Forelimb muscle (tissue), 1 donor: Measurements from ENCODE around the gene CNTRL. TPM values are rescaled to one million over a fixed set of nuclear protein-coding genes. Genes with fewer than 3 reads are reported as not detected.
A peak's percentile ranks its signal among the peaks of the same experiment; 100 is the strongest.
"Not testable (repeated sequence)": the region's sequence is repeated elsewhere in the genome, so short reads cannot be mapped to it uniquely, and the experiment has no call there.

Source experiments
- DNase-seq: peaks from one replicate; pipeline ENCODE4 v3.0.0-alpha.2; 2013; ENCODE audit warnings: low read depth
- polyA plus RNA-seq: library from polyadenylated mRNA; unstranded; fragments of 120-200 nt; gene quantifications from one replicate; pipeline ENCODE4 v1.2.1, GENCODE V29; 2013; ENCODE audit not compliant: insufficient read length

The CNTRL gene
- polyA plus RNA-seq: 17.8 TPM

DNA sequence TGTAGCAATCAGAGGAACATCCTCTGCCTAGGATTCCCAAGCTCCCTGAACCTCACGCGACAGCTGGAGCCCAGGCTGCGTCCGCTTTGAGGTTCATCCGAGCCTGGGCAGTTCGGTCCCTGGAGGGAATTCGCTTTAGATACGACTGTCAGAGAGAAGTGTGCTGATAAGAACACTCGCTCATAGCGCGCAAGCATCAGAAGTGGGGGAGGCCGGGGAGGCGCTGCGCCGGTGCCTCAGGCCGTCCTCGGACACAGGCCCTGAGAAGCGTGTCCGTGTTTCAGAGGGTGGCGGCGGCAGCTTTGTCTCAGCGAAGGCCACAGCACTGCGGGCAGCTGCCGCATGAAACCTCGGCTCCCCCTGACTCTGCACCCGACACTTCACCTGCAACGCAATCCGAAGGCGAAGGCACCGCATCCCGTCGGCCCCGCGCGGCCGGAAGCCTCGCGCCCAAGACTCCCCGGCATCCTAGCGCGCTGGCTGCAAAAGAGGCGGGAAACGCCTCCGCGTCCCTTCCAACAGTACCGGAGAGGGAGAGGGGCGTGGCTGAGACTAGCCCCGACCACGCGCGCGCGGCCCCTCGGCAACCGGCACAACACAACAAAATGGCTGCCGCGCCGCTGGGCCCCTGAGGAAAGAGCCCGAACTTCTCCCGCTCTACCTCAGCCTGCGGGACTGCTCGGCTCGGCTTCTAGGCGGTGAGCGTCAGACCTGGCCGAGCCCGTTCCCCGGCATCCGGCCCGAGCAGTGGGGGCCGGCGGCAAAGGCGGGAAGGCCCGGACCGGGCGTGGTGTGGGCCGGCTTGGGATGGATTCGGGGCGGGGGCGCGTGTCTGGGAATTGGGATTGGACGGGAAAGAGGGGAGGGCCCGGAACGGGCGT, at the start of gene CNTRL:
CNTRL (plus strand) TSS at position 586 of the 881 bp plus-strand sequence. CDS start 13,372 bp downstream, outside the sequence.
- peak; percentile 84 for DNase-seq

GRCh38 chr9:121026260-121026691, 48.5 kb upstream of the CNTRL start:
- DNase-seq: no peak

DNA sequence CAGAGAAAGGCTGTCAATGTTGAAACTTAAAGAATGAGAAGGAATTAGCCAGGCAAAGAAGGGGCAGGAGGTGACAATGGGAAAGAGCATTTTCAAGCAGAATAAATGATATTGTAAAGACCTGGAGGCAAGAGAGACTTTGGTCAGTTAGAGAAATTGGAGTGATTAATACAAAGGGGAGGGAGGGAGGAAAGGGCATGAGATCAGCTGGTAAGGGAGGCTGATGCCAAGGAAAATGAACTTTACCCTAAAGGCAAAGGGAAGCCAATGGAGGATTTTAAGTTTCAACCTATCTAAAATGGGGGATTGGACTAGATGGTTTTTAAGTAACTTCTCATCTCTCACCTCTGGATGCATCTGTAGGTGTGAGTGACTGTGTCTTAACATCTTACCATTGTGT, 48.0 kb upstream of the CNTRL start:
- no peak for DNase-seq

DNA sequence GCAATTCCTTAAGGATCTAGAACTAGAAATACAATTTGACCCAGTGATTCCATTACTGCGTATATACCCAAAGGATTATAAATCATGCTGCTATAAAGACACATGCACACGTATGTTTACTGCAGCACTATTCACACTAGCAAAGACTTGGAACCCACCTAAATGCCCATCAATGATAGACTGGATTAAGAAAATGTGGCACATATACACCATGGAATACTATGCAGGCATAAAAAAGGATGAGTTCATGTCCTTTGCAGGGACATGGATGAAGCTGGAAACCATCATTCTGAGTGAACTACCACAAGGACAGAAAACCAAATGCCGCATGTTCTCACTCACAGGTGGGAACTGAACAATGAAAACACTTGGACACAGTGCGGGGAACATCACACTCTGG, 46.5 kb upstream of the CNTRL start:
- DNase-seq: not testable (repeated sequence)

DNA sequence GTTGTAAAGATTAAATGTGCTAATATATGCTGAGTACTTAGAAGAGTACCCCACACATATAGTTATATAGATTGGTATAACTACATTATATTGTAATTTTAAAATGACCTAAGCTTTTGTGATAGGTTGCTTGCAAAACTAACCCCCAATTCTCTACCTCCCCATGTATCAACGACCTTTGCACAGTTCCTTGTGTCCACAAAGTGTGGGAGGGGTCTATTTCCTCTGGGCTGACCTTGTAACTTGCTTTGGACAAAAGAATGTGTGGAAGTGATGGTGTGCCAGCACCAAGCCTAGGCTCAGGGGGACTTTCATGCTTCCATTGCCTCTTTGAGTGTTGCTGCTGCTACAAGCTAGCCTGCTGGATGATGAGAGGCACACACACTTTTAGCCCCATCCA, 45.3 kb upstream of the CNTRL start:
- DNase-seq: no peak

- DNase-seq: no peak
Measured at GRCh38 chr9:121034529-121034928, 40.2 kb upstream of the CNTRL start.

DNA sequence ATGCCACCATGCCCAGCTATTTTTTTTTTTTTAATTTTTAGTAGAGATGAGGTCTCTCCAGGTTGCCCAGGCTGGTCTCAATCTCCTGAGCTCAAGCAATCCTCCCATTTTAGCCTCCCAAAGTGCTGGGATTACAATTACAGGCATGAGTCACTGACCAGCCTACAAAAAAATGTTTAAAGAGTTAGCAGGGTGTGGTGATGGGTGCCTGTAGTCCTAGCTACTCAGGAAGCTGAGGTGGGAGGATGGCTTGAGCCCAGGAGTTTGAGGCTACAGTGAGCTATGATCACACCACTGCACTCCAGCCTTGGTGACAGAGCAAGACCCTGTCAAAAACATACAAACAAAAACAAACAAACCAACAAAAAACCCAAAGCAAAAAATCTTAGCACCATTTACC, 39.0 kb upstream of the CNTRL start:
- not testable (repeated sequence) for DNase-seq

DNA sequence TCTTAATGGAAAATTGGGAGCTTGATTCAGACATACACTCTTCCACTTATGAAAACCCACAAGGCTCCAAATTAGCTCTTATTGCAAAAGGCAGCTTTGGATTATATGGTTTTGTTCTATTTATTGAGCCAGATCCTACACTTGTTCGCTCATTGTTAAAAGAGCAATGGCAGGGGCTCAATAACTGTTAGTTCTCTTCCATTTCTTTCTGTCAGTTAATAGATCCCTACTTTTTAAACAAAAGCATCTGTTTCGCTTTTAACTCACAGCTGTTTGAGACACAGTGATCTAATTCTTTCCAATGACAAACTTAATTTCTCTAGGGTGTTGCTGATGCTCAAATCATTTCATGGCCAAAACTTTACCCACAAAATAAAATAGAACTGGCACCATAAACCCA, 36.4 kb upstream of the CNTRL start:
- peak; percentile 55 for DNase-seq

DNA sequence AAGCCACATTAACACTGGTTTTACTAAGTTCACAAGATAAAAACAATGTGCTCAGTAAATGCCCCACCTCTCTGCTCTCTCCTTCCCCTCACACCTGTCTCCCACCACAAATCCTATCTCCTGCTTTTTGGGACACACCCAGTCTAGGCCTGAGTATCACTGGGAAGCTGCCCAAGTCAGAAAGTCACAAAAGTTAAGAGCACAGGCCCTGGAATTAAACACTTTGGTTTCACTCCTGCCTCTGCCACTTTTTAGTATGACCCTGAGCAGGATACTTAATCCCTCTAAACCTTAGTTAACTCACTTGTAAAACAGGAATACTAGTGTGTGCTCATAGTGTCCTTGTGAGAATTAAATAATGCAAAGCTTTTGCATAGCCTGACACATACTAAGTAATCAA, 36.0 kb upstream of the CNTRL start:
- DNase-seq: peak; percentile 11

DNA sequence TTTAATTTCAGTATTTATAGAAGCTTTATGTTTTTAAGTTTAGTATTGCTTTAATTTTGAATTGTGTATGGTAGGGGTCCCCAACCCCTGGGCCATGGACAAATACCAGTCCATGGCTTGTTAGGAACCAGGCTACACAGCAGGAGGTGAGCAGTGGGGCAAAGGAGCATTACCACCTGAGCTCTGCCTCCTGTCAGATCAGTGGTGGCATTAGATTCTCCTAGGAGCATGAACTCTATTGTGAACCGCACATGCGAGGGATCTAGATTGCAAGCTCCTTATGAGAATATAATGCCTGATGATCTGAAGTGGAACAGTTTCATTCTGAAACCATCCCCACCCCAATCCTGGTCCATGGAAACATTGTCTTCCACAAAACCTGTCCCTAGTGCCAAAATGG, 26.6 kb upstream of the CNTRL start:
- no peak for DNase-seq

DNA sequence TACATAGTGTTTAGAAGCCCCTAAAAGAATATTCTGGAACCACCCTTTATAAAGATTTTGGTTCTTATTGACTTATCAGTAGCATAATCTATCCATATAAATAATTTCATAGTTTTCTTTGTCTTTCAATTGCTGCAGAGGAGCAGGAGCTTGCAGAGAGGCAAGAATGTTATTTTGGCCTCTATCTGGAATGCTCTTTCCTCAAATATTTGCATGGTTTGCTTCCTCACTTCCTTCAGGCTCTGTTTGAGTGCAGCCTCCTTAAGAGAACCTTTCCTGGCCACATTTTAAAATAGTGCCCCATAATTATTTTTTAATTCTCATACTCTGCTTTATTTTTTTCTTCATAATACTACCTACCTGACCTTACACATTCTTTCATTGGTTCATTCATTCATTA, 26.1 kb upstream of the CNTRL start:
- no peak for DNase-seq

DNA sequence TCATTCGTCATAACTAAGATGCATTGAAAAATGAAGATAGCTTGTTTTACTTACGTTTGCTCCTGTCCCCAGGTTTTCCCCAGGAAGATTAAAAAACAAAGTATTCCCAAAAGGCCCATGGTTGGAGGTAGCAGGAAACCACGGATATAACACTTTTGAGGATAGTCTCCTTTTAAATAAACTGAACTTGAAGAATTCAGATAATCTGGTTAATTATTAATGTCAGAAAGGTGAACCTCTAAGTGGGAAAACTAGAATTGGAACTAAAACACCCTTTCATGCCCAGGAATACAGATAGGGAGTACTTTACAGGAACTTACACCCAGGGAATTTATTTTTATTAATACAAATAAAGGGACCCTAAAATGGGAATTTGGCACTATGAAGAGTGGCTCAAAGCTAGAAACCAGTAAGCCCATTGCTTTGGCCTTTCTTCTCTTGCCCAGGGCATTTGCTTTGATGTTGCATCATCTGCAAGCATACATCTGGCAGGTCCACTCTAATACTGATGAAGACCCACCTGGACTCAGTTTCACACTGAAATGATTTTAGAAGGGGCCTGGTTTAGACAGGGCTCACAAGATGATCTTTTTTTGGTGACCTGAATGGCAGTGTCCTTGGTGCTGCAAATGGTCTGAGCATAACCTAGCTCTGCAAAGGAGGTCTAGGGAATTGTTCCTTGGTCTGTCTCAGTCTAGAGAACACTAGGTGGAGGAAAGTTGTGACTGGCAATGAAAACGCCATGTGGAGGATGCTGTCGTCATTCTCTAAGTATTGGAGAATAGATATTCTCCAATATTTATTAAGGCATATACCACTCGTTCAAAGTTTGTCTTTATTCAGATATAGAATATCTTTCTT, 24.4 kb upstream of the CNTRL start, which contains the start of gene C5:
C5 (minus strand) TSS at position 148 of the 861 bp plus-strand sequence; CDS start at position 119, 29 bp downstream.
- DNase-seq: no peak

GRCh38 chr9:121053544-121053943, 21.2 kb upstream of the CNTRL start:
- no peak for DNase-seq

GRCh38 chr9:121055642-121056143, 19.1 kb upstream of the CNTRL start:
- DNase-seq: no peak

DNA sequence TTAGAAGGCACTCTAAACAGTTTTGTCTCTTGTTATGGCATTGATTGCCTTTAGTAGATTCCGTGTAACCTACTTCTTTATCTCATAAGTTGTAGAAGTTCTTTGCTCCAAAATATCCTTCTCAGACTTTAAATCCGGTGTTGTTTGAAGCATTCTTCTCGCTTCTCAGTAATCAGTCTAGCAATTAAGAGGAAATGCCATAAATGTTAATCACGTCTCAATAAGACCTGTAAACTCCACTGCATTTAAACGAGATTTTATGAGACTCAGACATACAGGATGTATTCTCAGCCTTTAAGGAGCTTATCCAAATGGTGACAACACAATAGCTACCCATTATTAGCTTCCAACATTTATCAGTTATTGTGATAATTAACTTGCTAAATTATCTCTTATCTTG, 16.9 kb upstream of the CNTRL start:
- no peak for DNase-seq

- DNase-seq: no peak
Measured at GRCh38 chr9:121059513-121059912, 15.2 kb upstream of the CNTRL start.

DNA sequence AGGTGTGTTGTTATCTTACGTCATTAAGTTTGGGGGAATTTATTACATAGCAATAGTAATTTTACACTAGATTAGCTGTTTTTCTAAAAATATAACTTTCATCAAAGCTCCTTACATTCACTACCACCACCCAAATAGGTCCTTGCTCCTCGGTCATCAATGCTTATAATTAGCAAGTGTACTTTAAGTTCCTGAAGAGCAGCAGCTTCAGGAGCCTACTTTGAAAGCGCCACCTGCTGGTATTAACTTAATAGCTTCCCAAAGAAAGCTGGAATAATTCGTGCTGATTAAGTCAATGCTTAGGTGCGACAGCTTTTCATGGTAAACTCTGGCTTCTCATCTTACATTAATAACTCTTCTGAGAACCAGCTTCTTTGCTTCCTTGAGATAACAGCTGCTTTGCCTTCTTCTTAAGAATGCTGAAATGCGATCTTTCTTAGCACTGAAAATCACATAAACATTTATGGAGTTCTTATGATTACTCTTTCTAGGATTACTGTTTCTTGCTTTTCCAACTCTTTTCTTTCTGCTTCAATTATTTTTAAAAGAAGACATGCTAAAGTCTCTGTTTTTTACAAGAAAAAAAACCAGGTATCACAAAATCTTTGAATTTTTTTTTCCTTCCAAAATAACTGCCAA, 14.6 kb upstream of the CNTRL start:
- DNase-seq: peak; percentile 28

GRCh38 chr9:121066850-121067249, 7.9 kb upstream of the CNTRL start:
- DNase-seq: no peak

DNA sequence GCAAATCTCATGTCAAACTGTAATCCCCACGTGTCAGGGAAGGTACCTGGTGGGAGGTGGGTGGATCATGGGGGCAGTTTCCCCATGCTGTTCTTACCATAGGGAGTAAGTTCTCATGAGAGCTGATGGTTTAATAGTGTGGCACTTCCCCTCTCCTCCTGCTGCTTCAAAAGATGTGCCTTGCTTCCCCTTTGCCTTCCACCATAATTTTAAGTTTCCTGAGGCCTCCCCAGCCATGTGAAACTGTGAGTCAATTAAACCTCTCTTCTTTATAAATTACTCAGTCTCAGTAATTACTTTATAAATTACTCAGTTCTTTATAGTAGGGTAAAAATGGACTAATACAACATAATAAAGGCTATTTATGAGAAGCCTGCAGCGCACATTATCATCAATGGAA, 7.1 kb upstream of the CNTRL start:
- no peak for DNase-seq

- no peak for DNase-seq
Measured at GRCh38 chr9:121069396-121069795, 5.4 kb upstream of the CNTRL start.

DNA sequence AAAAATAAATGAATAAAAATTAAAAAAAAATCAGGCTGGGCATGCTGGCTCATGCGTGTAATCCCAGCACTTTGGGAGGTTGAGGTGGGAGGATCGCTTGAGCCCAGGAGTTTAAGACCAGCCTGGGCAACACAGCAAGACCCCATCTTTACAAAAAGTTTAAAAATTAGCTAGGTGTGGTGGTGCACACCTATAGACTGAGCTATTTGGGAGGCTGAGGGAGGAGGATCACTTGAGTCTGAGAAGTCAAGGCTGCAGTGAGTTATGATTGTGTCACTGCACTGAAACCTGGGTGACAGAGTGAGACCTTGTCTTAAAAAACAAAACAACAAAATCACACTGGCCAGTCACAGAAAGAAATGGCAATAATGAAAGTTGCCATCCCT, 3.4 kb upstream of the CNTRL start:
- DNase-seq: no peak
